Endodermal cell (in vitro differentiated cells): ENCODE results near the gene HS6ST1. TPM values are rescaled to one million over a fixed set of nuclear protein-coding genes. Genes with fewer than 3 reads are reported as not detected.

Source experiments
- DNase-seq: peaks from one replicate; pipeline ENCODE4 v3.0.0-alpha.2; 2017
- H3K27ac ChIP-seq: 2 replicates; pipeline ENCODE4 v1.5.1; 2013; ENCODE audit warnings: mild to moderate bottlenecking, low read depth, low read length, moderate library complexity
- H3K27me3 ChIP-seq: 2 replicates; pipeline ENCODE4 v1.6.1; 2013; ENCODE audit warnings: mild to moderate bottlenecking, low read length, moderate library complexity; ENCODE audit not compliant: insufficient read depth, control insufficient read depth, poor library complexity, severe bottlenecking
- H3K36me3 ChIP-seq: 2 replicates; pipeline ENCODE4 v1.7.0; 2013; ENCODE audit warnings: mild to moderate bottlenecking, low read length, moderate library complexity; ENCODE audit not compliant: control insufficient read depth, insufficient read depth
- H3K4me1 ChIP-seq: one replicate; pipeline ENCODE4 v1.7.0; 2013; ENCODE audit warnings: low read length; ENCODE audit not compliant: control insufficient read depth, insufficient read depth
- H3K4me3 ChIP-seq: 2 replicates; pipeline ENCODE4 v1.5.1; 2013; ENCODE audit warnings: mild to moderate bottlenecking, low read length, moderate library complexity
- H3K9ac ChIP-seq: 2 replicates; pipeline ENCODE4 v1.6.1; 2013; ENCODE audit warnings: mild to moderate bottlenecking, low read length, moderate library complexity; ENCODE audit not compliant: poor library complexity, severe bottlenecking; ENCODE audit errors: extremely low read depth
- H3K9me3 ChIP-seq: 2 replicates; pipeline ENCODE4 v1.6.1; 2013; ENCODE audit warnings: mild to moderate bottlenecking, low read length, moderate library complexity; ENCODE audit not compliant: control insufficient read depth
- H3K27ac Mint-ChIP-seq: 2 replicates; pipeline ENCODE4 v1.8.0; 2020; ENCODE audit warnings: mixed read lengths
- H3K27me3 Mint-ChIP-seq: 2 replicates; pipeline ENCODE4 v1.8.0; 2021; ENCODE audit warnings: mild to moderate bottlenecking, mixed read lengths; ENCODE audit not compliant: insufficient read depth
- H3K36me3 Mint-ChIP-seq: 2 replicates; pipeline ENCODE4 v1.8.0; 2020; ENCODE audit warnings: low read depth, mixed read lengths
- H3K4me1 Mint-ChIP-seq: 2 replicates; pipeline ENCODE4 v1.8.0; 2020; ENCODE audit warnings: mixed read lengths
- H3K4me3 Mint-ChIP-seq: 2 replicates; pipeline ENCODE4 v1.8.0; 2020; ENCODE audit warnings: mild to moderate bottlenecking, moderate library complexity, mixed read lengths
- H3K9me3 Mint-ChIP-seq: 2 replicates; pipeline ENCODE4 v1.8.0; 2020; ENCODE audit warnings: mild to moderate bottlenecking, mixed read lengths
- CTCF ChIP-seq: fragments of 200-600 bp; sonication (generic); conservative IDR thresholded peaks from 2 replicates; pipeline ENCODE4 v1.5.0; 2021; ENCODE audit warnings: antibody characterized with exemption, mild to moderate bottlenecking
- WGBS, 2 experiments: methylation state at CpG; one replicate each; pipeline versions ENCODE4 v1.1.5 to v1.1.7; 2013; ENCODE audit warnings: missing lambda C conversion rate in 2 of 2, mixed read lengths in 1 of 2; ENCODE audit not compliant: insufficient coverage in 1 of 2, insufficient read length in 1 of 2; 5-methylcytosine and 5-hydroxymethylcytosine counted together
- total RNA-seq, 2 donors: library from RNA; stranded (reverse); fragmentation: NEBNext Ultra II Directional in 1 of 2; extraction: Animal tissue kit (Norgen Biotek cat#: 25700) in 1 of 2; gene quantifications; 2 replicates in 1 of 2; 3 replicates in 1 of 2; pipeline ENCODE4 v1.2.1, GENCODE V29; 2021

Gene HS6ST1
- total RNA-seq, 2 donors from 2014 or later = 93.0 to 106 TPM

GRCh38 chr2:128284037-128284441 lies 34.6 kb downstream of the HS6ST1 start:
- H3K4me3 Mint-ChIP-seq = no peak overlapping the region
- peak overlapping the region; percentile 83 for H3K27ac Mint-ChIP-seq
- no peaks in the 10 kb centered on the region for H3K9me3 Mint-ChIP-seq
- no peaks in the 10 kb centered on the region for H3K4me1 ChIP-seq
- no peak for DNase-seq
- H3K9me3 ChIP-seq = no peaks in the 10 kb centered on the region
- H3K27ac ChIP-seq = no peak overlapping the region
- H3K36me3 Mint-ChIP-seq = peaks cover 13% of the 10 kb centered on the region
- no peak overlapping the region for H3K4me3 ChIP-seq
- no peaks in the 10 kb centered on the region for H3K27me3 ChIP-seq
- 94 to 100% methylated on average over 3 to 7 of the region's 7 CpGs for WGBS, 2 experiments
- H3K36me3 ChIP-seq = peaks cover 66% of the 10 kb centered on the region
- no peaks in the 10 kb centered on the region for H3K27me3 Mint-ChIP-seq
- H3K9ac ChIP-seq = no peak overlapping the region
- peaks cover 6% of the 10 kb centered on the region for H3K4me1 Mint-ChIP-seq
- TF ChIP-seq CTCF = no peak

- H3K9ac ChIP-seq = no peak overlapping the region
- 93 to 94% methylated on average over 8 of the region's 8 CpGs for WGBS, 2 experiments
- H3K27ac ChIP-seq = no peak overlapping the region
- Mint-ChIP-seq H3K27ac (peak overlapping the region; percentile 66), H3K27me3 (no peaks in the 10 kb centered on the region), H3K4me1 (peaks cover 6% of the 10 kb centered on the region), H3K36me3 (peaks cover 12% of the 10 kb centered on the region), H3K4me3 (no peak overlapping the region), H3K9me3 (no peaks in the 10 kb centered on the region)
- H3K9me3 ChIP-seq = no peaks in the 10 kb centered on the region
- H3K27me3 ChIP-seq = no peaks in the 10 kb centered on the region
- no peak for TF ChIP-seq CTCF
- H3K4me1 ChIP-seq = no peaks in the 10 kb centered on the region
- H3K36me3 ChIP-seq = peaks cover 57% of the 10 kb centered on the region
- no peak for DNase-seq
- no peak overlapping the region for H3K4me3 ChIP-seq
These were observed 35.5 kb downstream of the HS6ST1 start for GRCh38 chr2:128282976-128283810.

- Histone ChIP-seq H3K9me3 (no peaks in the 10 kb centered on the region), H3K36me3 (peaks cover 56% of the 10 kb centered on the region), H3K4me3 (no peak overlapping the region), H3K4me1 (no peaks in the 10 kb centered on the region), H3K9ac (no peak overlapping the region), H3K27ac (peak overlapping the region; percentile 32), H3K27me3 (no peaks in the 10 kb centered on the region)
- H3K9me3 Mint-ChIP-seq = no peaks in the 10 kb centered on the region
- H3K4me1 Mint-ChIP-seq = peaks cover 6% of the 10 kb centered on the region
- TF ChIP-seq CTCF = no peak
- 92 to 100% methylated on average over 10 to 24 of the region's 24 CpGs for WGBS, 2 experiments
- DNase-seq = no peak
- peak overlapping the region; percentile 66 for H3K27ac Mint-ChIP-seq
- H3K4me3 Mint-ChIP-seq = no peak overlapping the region
- H3K36me3 Mint-ChIP-seq = peaks cover 11% of the 10 kb centered on the region
- H3K27me3 Mint-ChIP-seq = no peaks in the 10 kb centered on the region
These were observed 36.3 kb downstream of the HS6ST1 start for GRCh38 chr2:128282246-128282975.
